ENCODE measurements around the gene DYRK1B.

Gene DYRK1B

GRCh38 chr19:39873385-39873784, 39.4 kb upstream of the DYRK1B start:
- peaks cover 0 to 5% of the 10 kb centered on the region in 2 donors for H3K4me1 ChIP-seq (ENCODE audit: control insufficient read depth in 2 of 2, insufficient read depth in 1 of 2, low read depth in 1 of 2, low read length in 2 of 2)
- H3K27ac ChIP-seq (replicated peaks; ENCODE audit: low read length), result no peak overlapping the region
- H3K9ac ChIP-seq (ENCODE audit: low read depth, low read length, poor library complexity), result peak overlapping the region; percentile 3
- H2BK15ac ChIP-seq (ENCODE audit: low read length), result no peak overlapping the region
- WGBS, 2 donors (ENCODE audit: extremely low coverage in 2 of 2, insufficient read length in 2 of 2, insufficient replicate concordance in 1 of 2), result no CpG with 5 or more reads among the region's 20 CpGs
- no peak for DNase-seq (ENCODE audit: low spot score)
- H2AK5ac ChIP-seq (ENCODE audit: low read depth, low read length), result peak overlapping the region; percentile 89
- no peak overlapping the region for H4K91ac ChIP-seq (ENCODE audit: low read depth, low read length, poor library complexity)
- H3K14ac ChIP-seq (ENCODE audit: low read length), result peak overlapping the region; percentile 23
- H3K36me3 ChIP-seq (replicated peaks in 1 of 2; ENCODE audit: control insufficient read depth in 2 of 2, insufficient read depth in 2 of 2, low read length in 2 of 2), result no peaks in the 10 kb centered on the region
- no peaks in the 10 kb centered on the region for H3K79me1 ChIP-seq (ENCODE audit: low read depth, low read length)
- no peaks in the 10 kb centered on the region for H3K9me3 ChIP-seq (replicated peaks in 1 of 2; ENCODE audit: control insufficient read depth in 2 of 2, insufficient read depth in 1 of 2, low read depth in 1 of 2, low read length in 2 of 2)
- H3K27me3 ChIP-seq (ENCODE audit: control insufficient read depth in 3 of 3, insufficient read depth in 3 of 3, low read depth in 1 of 3, low read length in 3 of 3), result no peaks in the 10 kb centered on the region
- H3K4me2 ChIP-seq (ENCODE audit: insufficient read depth, low read length, poor library complexity, severe bottlenecking), result no peak overlapping the region
- peak overlapping the region; percentile 58 for H2BK12ac ChIP-seq (ENCODE audit: low read length)
- H2BK5ac ChIP-seq (ENCODE audit: low read length), result no peak overlapping the region
- peak overlapping the region; percentile 6 for H4K8ac ChIP-seq (ENCODE audit: low read depth, low read length)
- H3K4me3 ChIP-seq (ENCODE audit: low read length in 2 of 2), result peak overlapping the region in 1 of 2 donors; percentile 66
- H3K23ac ChIP-seq (ENCODE audit: low read depth, low read length, poor library complexity), result no peak overlapping the region
- H3K4ac ChIP-seq (ENCODE audit: low read length), result peak overlapping the region; percentile 66
- peak overlapping the region; percentile 58 for H3K18ac ChIP-seq (ENCODE audit: low read length)
- no peak overlapping the region for H2BK120ac ChIP-seq (ENCODE audit: low read depth, low read length)
- H2AFZ ChIP-seq (ENCODE audit: low read length), result no peak overlapping the region

DNA sequence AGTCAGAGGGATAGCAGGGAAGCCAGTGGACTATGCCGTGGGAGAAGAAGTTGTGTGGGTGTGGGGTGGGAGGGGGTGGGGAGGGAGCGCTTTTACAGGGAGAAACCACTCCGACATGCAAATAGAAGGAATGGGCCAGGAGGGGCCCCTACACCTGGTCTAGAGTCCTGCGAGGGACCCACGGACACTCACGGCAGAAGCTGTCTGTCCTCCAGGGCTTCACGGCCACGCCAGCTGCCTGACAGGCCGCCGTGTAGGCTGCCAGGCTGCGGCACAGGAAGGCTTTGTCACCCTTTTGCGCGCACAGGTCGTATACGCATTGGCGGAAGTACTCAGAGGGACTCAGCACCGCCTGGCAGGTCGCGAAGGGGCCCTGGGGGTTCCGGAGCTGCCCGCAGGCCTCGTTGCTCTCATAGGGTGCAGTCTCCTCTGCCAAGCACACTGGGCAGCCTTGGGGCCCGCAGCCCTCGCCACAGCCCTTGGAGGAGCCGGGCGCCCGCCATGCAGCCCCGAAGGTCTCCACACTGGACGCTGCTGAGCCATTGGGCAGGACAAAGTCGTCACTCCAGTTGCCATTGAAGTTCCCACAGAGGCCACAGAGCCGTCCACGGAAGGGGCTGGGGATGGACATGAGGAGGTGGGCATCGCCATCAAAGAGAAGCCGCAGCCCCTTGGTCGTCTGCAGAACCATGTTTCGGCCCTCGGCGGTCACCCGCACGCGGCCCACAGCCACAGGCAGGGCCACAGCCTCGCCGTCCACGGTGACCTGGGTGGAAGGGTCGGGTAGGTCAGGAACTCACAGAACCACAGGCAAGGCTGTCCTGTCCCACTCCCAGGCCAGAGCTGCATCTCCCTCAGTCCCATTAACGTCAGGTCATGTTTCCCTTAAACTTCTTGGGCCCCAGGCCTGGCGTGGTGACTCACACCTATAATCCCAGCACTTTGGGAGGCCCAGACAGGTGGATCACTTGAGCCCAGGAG, 38.2 kb upstream of the DYRK1B start:
- H3K14ac ChIP-seq (ENCODE audit: low read length), result no peak overlapping the region
- H3K23ac ChIP-seq (ENCODE audit: low read depth, low read length, poor library complexity), result no peak overlapping the region
- peak overlapping the region; percentile 21 for H2BK15ac ChIP-seq (ENCODE audit: low read length)
- H3K36me3 ChIP-seq (replicated peaks in 1 of 2; ENCODE audit: control insufficient read depth in 2 of 2, insufficient read depth in 2 of 2, low read length in 2 of 2), result no peaks in the 10 kb centered on the region
- H2BK120ac ChIP-seq (ENCODE audit: low read depth, low read length), result no peak overlapping the region
- H3K18ac ChIP-seq (ENCODE audit: low read length), result peak overlapping the region; percentile 48
- H3K79me1 ChIP-seq (ENCODE audit: low read depth, low read length), result no peaks in the 10 kb centered on the region
- H4K91ac ChIP-seq (ENCODE audit: low read depth, low read length, poor library complexity), result no peak overlapping the region
- H3K4me3 ChIP-seq (ENCODE audit: low read length in 2 of 2), result no peak overlapping the region
- WGBS, 2 donors (ENCODE audit: extremely low coverage in 2 of 2, insufficient read length in 2 of 2, insufficient replicate concordance in 1 of 2), result no CpG with 5 or more reads among the region's 47 CpGs
- H3K4ac ChIP-seq (ENCODE audit: low read length), result no peak overlapping the region
- no peak for DNase-seq (ENCODE audit: low spot score)
- H4K8ac ChIP-seq (ENCODE audit: low read depth, low read length), result peak overlapping the region; percentile 17
- H2BK5ac ChIP-seq (ENCODE audit: low read length), result no peak overlapping the region
- H3K27ac ChIP-seq (replicated peaks; ENCODE audit: low read length), result no peak overlapping the region
- peaks cover 0 to 5% of the 10 kb centered on the region in 2 donors for H3K4me1 ChIP-seq (ENCODE audit: control insufficient read depth in 2 of 2, insufficient read depth in 1 of 2, low read depth in 1 of 2, low read length in 2 of 2)
- H2AK5ac ChIP-seq (ENCODE audit: low read depth, low read length), result peak overlapping the region; percentile 43
- no peak overlapping the region for H2BK12ac ChIP-seq (ENCODE audit: low read length)
- no peak overlapping the region for H2AFZ ChIP-seq (ENCODE audit: low read length)
- no peak overlapping the region for H3K4me2 ChIP-seq (ENCODE audit: insufficient read depth, low read length, poor library complexity, severe bottlenecking)
- H3K9ac ChIP-seq (ENCODE audit: low read depth, low read length, poor library complexity), result peak overlapping the region; percentile 21
- no peaks in the 10 kb centered on the region for H3K27me3 ChIP-seq (ENCODE audit: control insufficient read depth in 3 of 3, insufficient read depth in 3 of 3, low read depth in 1 of 3, low read length in 3 of 3)
- H3K9me3 ChIP-seq (replicated peaks in 1 of 2; ENCODE audit: control insufficient read depth in 2 of 2, insufficient read depth in 1 of 2, low read depth in 1 of 2, low read length in 2 of 2), result no peaks in the 10 kb centered on the region

- no peak overlapping the region for H3K4me2 ChIP-seq (ENCODE audit: insufficient read depth, low read length, poor library complexity, severe bottlenecking)
- peaks cover 0 to 5% of the 10 kb centered on the region in 2 donors for H3K4me1 ChIP-seq (ENCODE audit: control insufficient read depth in 2 of 2, insufficient read depth in 1 of 2, low read depth in 1 of 2, low read length in 2 of 2)
- WGBS, 2 donors (ENCODE audit: extremely low coverage in 2 of 2, insufficient read length in 2 of 2, insufficient replicate concordance in 1 of 2), result no CpG with 5 or more reads among the region's 6 CpGs
- H3K23ac ChIP-seq (ENCODE audit: low read depth, low read length, poor library complexity), result no peak overlapping the region
- H3K27me3 ChIP-seq (ENCODE audit: control insufficient read depth in 3 of 3, insufficient read depth in 3 of 3, low read depth in 1 of 3, low read length in 3 of 3), result no peaks in the 10 kb centered on the region
- no peak overlapping the region for H2BK15ac ChIP-seq (ENCODE audit: low read length)
- H4K8ac ChIP-seq (ENCODE audit: low read depth, low read length), result no peak overlapping the region
- H3K79me1 ChIP-seq (ENCODE audit: low read depth, low read length), result no peaks in the 10 kb centered on the region
- H2BK120ac ChIP-seq (ENCODE audit: low read depth, low read length), result no peak overlapping the region
- no peak for DNase-seq (ENCODE audit: low spot score)
- H4K91ac ChIP-seq (ENCODE audit: low read depth, low read length, poor library complexity), result no peak overlapping the region
- no peak overlapping the region for H2AFZ ChIP-seq (ENCODE audit: low read length)
- no peaks in the 10 kb centered on the region for H3K9me3 ChIP-seq (replicated peaks in 1 of 2; ENCODE audit: control insufficient read depth in 2 of 2, insufficient read depth in 1 of 2, low read depth in 1 of 2, low read length in 2 of 2)
- no peak overlapping the region for H3K27ac ChIP-seq (replicated peaks; ENCODE audit: low read length)
- no peak overlapping the region for H3K14ac ChIP-seq (ENCODE audit: low read length)
- H2BK12ac ChIP-seq (ENCODE audit: low read length), result no peak overlapping the region
- no peak overlapping the region for H3K18ac ChIP-seq (ENCODE audit: low read length)
- no peaks in the 10 kb centered on the region for H3K36me3 ChIP-seq (replicated peaks in 1 of 2; ENCODE audit: control insufficient read depth in 2 of 2, insufficient read depth in 2 of 2, low read length in 2 of 2)
- no peak overlapping the region for H3K4me3 ChIP-seq (ENCODE audit: low read length in 2 of 2)
- no peak overlapping the region for H3K9ac ChIP-seq (ENCODE audit: low read depth, low read length, poor library complexity)
- no peak overlapping the region for H3K4ac ChIP-seq (ENCODE audit: low read length)
- no peak overlapping the region for H2BK5ac ChIP-seq (ENCODE audit: low read length)
- H2AK5ac ChIP-seq (ENCODE audit: low read depth, low read length), result no peak overlapping the region
Measured at GRCh38 chr19:39871362-39871761, 37.4 kb upstream of the DYRK1B start.

DNA sequence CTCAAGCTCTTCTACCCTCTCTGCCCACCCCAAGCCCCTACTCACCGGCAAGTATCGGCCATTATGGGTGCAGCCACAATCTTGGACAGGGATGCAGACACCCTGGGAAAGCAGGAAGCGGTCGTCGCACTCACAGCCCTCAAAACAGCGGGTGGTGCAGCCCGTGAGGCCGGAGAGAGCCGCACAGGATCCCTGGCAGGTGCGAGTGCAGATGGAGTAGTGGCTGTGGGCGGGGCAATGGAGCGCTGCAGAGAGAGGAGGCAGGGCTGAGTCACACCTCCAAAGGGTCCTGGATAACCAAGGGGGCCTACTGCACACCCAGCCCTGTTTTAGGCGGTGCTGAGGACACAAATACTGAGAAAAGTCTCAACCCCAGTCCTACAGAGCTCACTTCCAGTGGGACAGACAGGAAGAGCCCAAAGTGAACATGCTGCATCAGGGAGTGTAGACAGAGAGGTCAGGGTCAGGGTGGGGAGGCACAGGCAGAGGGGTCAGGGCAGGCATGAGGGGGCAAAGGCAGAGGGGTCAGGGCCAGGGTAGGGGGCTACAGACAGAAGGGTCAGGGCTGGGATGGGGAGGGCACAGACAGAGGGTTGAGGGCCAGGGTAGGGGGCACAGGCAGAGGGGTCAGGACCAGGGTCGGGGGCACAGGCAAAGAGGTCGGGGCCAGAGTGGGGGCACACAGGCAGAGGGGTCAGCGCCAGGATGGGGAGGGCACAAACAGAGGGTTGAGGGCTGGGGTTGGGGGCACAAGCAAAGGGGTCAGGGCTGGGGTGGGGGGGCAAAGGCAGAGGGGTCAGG, 36.4 kb upstream of the DYRK1B start:
- H4K91ac ChIP-seq (ENCODE audit: low read depth, low read length, poor library complexity), result no peak overlapping the region
- peak overlapping the region; percentile 26 for H3K9ac ChIP-seq (ENCODE audit: low read depth, low read length, poor library complexity)
- H3K14ac ChIP-seq (ENCODE audit: low read length), result no peak overlapping the region
- H3K27me3 ChIP-seq (ENCODE audit: control insufficient read depth in 3 of 3, insufficient read depth in 3 of 3, low read depth in 1 of 3, low read length in 3 of 3), result no peaks in the 10 kb centered on the region
- no peak overlapping the region for H2BK15ac ChIP-seq (ENCODE audit: low read length)
- H3K4me3 ChIP-seq (ENCODE audit: low read length in 2 of 2), result no peak overlapping the region
- no peak overlapping the region for H3K27ac ChIP-seq (replicated peaks; ENCODE audit: low read length)
- peak overlapping the region; percentile 80 for H3K18ac ChIP-seq (ENCODE audit: low read length)
- peak overlapping the region; percentile 33 for H2AK5ac ChIP-seq (ENCODE audit: low read depth, low read length)
- H3K4ac ChIP-seq (ENCODE audit: low read length), result no peak overlapping the region
- WGBS, 2 donors (ENCODE audit: extremely low coverage in 2 of 2, insufficient read length in 2 of 2, insufficient replicate concordance in 1 of 2), result no CpG with 5 or more reads among the region's 16 CpGs
- H4K8ac ChIP-seq (ENCODE audit: low read depth, low read length), result no peak overlapping the region
- no peak overlapping the region for H2BK12ac ChIP-seq (ENCODE audit: low read length)
- peaks cover 0 to 5% of the 10 kb centered on the region in 2 donors for H3K4me1 ChIP-seq (ENCODE audit: control insufficient read depth in 2 of 2, insufficient read depth in 1 of 2, low read depth in 1 of 2, low read length in 2 of 2)
- DNase-seq (ENCODE audit: low spot score), result no peak
- H3K36me3 ChIP-seq (replicated peaks in 1 of 2; ENCODE audit: control insufficient read depth in 2 of 2, insufficient read depth in 2 of 2, low read length in 2 of 2), result no peaks in the 10 kb centered on the region
- H2AFZ ChIP-seq (ENCODE audit: low read length), result peak overlapping the region; percentile 64
- H3K9me3 ChIP-seq (replicated peaks in 1 of 2; ENCODE audit: control insufficient read depth in 2 of 2, insufficient read depth in 1 of 2, low read depth in 1 of 2, low read length in 2 of 2), result no peaks in the 10 kb centered on the region
- no peak overlapping the region for H2BK120ac ChIP-seq (ENCODE audit: low read depth, low read length)
- H3K4me2 ChIP-seq (ENCODE audit: insufficient read depth, low read length, poor library complexity, severe bottlenecking), result no peak overlapping the region
- no peaks in the 10 kb centered on the region for H3K79me1 ChIP-seq (ENCODE audit: low read depth, low read length)
- no peak overlapping the region for H3K23ac ChIP-seq (ENCODE audit: low read depth, low read length, poor library complexity)
- H2BK5ac ChIP-seq (ENCODE audit: low read length), result no peak overlapping the region
